K562 (cell line): ENCODE data around the gene COL28A1. TPM values are rescaled to one million over a fixed set of nuclear protein-coding genes. Genes with fewer than 3 reads are reported as not detected.

Source experiments
- CBX5 ChIP-seq: IDR thresholded peaks from 2 replicates; pipeline ENCODE4 v1.6.1; 2014; ENCODE audit warnings: low read depth, borderline replicate concordance
- ELK3 ChIP-seq: fragments of 450-650 bp; formaldehyde crosslinking; IDR thresholded peaks from 2 replicates; pipeline ENCODE4 v1.4.0; 2020; ENCODE audit warnings: mild to moderate bottlenecking
- FOSL1 ChIP-seq: fragments of 200-800 bp; sonication (Bioruptor generic); conservative IDR thresholded peaks from 2 replicates; pipeline ENCODE4 v1.6.1; 2016; ENCODE audit warnings: missing genetic modification characterization, missing compliant biosample characterization
- KDM1A ChIP-seq, 2 experiments: fragments of 450-650 bp; IDR thresholded peaks; 2 replicates each; pipeline ENCODE4 v1.6.1; 2016; ENCODE audit warnings: mild to moderate bottlenecking in 2 of 2
- RBM17 ChIP-seq: fragments of 200-400 bp; formaldehyde crosslinking; IDR thresholded peaks from 2 replicates; pipeline ENCODE4 v1.6.1; 2017; ENCODE audit warnings: low read depth, mild to moderate bottlenecking, low read length, borderline replicate concordance
- SNIP1 ChIP-seq: fragments of 450-650 bp; IDR thresholded peaks from 2 replicates; pipeline ENCODE4 v1.7.1; 2017; ENCODE audit warnings: low read depth, mild to moderate bottlenecking
- TFAP4 ChIP-seq: sonication (generic); formaldehyde crosslinking; IDR thresholded peaks from 2 replicates; pipeline ENCODE4 v1.8.0; 2022; ENCODE audit warnings: missing genetic modification reagents, mild to moderate bottlenecking, moderate library complexity, borderline replicate concordance
- ZBTB1 ChIP-seq: sonication (generic); formaldehyde crosslinking; IDR thresholded peaks from 2 replicates; pipeline ENCODE4 v1.8.1; 2023; ENCODE audit warnings: missing genetic modification reagents, low read depth, mild to moderate bottlenecking, borderline replicate concordance
- ZBTB40 ChIP-seq, 2 experiments: fragments of 450-650 bp in 1 of 2; sonication (generic) in 1 of 2; formaldehyde crosslinking in 1 of 2; IDR thresholded peaks; 2 replicates each; pipeline versions ENCODE4 v1.7.1 to v1.9.0; 2016 to 2022; ENCODE audit warnings: inconsistent platforms in 1 of 2, mild to moderate bottlenecking in 1 of 2, missing genetic modification reagents in 1 of 2
- polyA plus RNA-seq, 8 experiments: library from polyadenylated mRNA; depleted of rRNA in 4 of 8; stranded (reverse) in 5 of 8; unstranded in 3 of 8; fragments of >200 nt; fragmentation: Nextera tagmentation in 2 of 8; fragmentation: Illumina TruSeq in 1 of 8; extraction: Ambion mirVana in 2 of 8; extraction: Trizol in 1 of 8; gene quantifications; 2 replicates each; pipeline versions ENCODE4 v1.2.1 to v1.2.3, GENCODE V29; 2011 to 2014; ENCODE audit warnings: inconsistent platforms in 1 of 8, missing spikeins in 1 of 8
- total RNA-seq, 7 experiments: library from RNA; depleted of rRNA in 6 of 7; stranded (reverse); fragments of >200 nt in 6 of 7; fragmentation: Illumina TruSeq in 2 of 7; extraction: Trizol in 2 of 7; gene quantifications; 2 replicates each; pipeline versions ENCODE4 v1.2.1 to v1.2.3, GENCODE V29; 2011 to 2021; ENCODE audit warnings: low replicate concordance in 1 of 7
- TF ChIP-seq, protein P1 (sequence below): IDR thresholded peaks from 2 replicates; pipeline ENCODE4 v1.6.1; 2016; ENCODE audit warnings: missing genetic modification characterization, missing compliant biosample characterization
- TF ChIP-seq, protein P2 (sequence below): fragments of 450-650 bp; IDR thresholded peaks from 2 replicates; pipeline ENCODE4 v1.6.1; 2016; ENCODE audit warnings: mild to moderate bottlenecking

Gene COL28A1
- total and polyA plus RNA-seq, 9 of the 15 experiments (the other 6 are each of a cell fraction or from before 2014, with no cell fraction given) = 0.03 to 0.13 (median 0.05) TPM; not detected in 3

GRCh38 chr7:7484072-7484471 lies 51.6 kb downstream of the COL28A1 start (continued):
- TF ChIP-seq ZBTB40 (IDR thresholded peaks at IDR 0.05) (no peak), ZBTB40 (CRISPR knock-in tag; IDR thresholded peaks at IDR 0.05) (no peak), FOSL1 (no peak), SNIP1 (no peak), KDM1A (IDR thresholded peaks at IDR 0.05) (no peak), RBM17 (no peak), ELK3 (CRISPR knock-in tag) (no peak), TFAP4 (no peak), CBX5 (0 out of 2 replicates have a peak, but pooled peaks have one; percentile 19), ZBTB1 (CRISPR knock-in tag) (no peak)
- TF ChIP-seq, protein P1, sequence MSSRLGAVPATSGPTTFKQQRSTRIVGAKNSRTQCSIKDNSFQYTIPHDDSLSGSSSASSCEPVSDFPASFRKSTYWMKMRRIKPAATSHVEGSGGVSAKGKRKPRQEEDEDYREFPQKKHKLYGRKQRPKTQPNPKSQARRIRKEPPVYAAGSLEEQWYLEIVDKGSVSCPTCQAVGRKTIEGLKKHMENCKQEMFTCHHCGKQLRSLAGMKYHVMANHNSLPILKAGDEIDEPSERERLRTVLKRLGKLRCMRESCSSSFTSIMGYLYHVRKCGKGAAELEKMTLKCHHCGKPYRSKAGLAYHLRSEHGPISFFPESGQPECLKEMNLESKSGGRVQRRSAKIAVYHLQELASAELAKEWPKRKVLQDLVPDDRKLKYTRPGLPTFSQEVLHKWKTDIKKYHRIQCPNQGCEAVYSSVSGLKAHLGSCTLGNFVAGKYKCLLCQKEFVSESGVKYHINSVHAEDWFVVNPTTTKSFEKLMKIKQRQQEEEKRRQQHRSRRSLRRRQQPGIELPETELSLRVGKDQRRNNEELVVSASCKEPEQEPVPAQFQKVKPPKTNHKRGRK (tag) = no peak
- TF ChIP-seq, protein P2, sequence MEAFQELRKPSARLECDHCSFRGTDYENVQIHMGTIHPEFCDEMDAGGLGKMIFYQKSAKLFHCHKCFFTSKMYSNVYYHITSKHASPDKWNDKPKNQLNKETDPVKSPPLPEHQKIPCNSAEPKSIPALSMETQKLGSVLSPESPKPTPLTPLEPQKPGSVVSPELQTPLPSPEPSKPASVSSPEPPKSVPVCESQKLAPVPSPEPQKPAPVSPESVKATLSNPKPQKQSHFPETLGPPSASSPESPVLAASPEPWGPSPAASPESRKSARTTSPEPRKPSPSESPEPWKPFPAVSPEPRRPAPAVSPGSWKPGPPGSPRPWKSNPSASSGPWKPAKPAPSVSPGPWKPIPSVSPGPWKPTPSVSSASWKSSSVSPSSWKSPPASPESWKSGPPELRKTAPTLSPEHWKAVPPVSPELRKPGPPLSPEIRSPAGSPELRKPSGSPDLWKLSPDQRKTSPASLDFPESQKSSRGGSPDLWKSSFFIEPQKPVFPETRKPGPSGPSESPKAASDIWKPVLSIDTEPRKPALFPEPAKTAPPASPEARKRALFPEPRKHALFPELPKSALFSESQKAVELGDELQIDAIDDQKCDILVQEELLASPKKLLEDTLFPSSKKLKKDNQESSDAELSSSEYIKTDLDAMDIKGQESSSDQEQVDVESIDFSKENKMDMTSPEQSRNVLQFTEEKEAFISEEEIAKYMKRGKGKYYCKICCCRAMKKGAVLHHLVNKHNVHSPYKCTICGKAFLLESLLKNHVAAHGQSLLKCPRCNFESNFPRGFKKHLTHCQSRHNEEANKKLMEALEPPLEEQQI = no peak
